CD4-positive, alpha-beta T cell treated with Interleukin-6 at 100 ng/mL for 8 hours (primary cell): ENCODE measurements around the gene CMYA5.
"Not testable (repeated sequence)": the region's sequence is repeated elsewhere in the genome, so short reads cannot be mapped to it uniquely, and the experiment has no call there.

Experiments used
- DNase-seq: peaks from one replicate; pipeline ENCODE4 v3.0.0-alpha.2; 2020; ENCODE audit warnings: mixed read lengths, low spot score

The CMYA5 gene

GRCh38 chr5:79689541-79690466, at the start of gene CMYA5:
Gene CMYA5, plus strand, starts transcription at chr5:79689836. Its CDS starts 72 bp downstream, at chr5:79689908.
- DNase-seq, result no peak

GRCh38 chr5:79640571-79641055, 49.0 kb upstream of the CMYA5 start:
- no peak for DNase-seq

GRCh38 chr5:79641414-79641813, 48.2 kb upstream of the CMYA5 start:
- DNase-seq, result no peak

GRCh38 chr5:79642210-79642609, 47.4 kb upstream of the CMYA5 start:
- DNase-seq, result no peak

DNA sequence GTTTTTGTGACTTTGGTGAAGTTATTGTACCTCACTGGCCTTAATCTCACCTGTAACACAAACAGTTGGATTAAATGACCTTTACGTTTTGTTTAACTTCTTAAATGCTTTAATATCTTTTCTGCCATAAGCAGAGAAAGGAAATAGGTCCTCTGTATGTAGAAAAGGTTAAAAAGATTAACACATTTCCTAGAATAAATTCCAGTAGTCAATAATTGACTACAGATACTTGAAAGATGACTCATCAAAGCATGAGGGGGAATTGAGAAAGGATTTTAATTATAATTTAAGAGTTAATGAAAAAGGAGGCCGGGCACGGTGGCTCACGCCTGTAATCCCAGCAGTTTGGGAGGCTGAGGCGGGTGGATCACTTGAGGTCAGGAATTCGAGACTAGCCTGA, 35.8 kb upstream of the CMYA5 start:
- no peak for DNase-seq

DNA sequence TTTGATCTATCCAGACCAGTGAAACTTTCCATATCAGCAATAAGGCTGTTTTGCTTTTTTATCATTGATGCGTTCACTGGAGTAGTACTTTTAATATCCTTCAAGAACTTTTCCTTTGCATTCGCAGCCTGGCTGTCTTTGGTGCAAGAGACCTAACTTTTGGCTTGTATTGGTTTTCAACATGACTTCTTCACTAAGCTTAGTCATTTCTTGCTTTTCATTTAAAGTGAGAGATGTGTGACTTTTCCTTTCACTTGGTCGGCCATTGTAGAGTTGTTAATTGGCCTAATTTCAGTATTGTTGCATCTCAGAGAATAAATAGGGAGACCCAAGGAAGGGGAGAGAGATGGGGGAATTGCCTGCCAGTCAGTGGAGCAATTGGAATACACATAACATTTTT, 26.4 kb upstream of the CMYA5 start:
- DNase-seq, result no peak

GRCh38 chr5:79666758-79667157, 22.9 kb upstream of the CMYA5 start:
- DNase-seq, result no peak

GRCh38 chr5:79672392-79672791, 17.2 kb upstream of the CMYA5 start:
- no peak for DNase-seq

GRCh38 chr5:79676354-79676753, 13.3 kb upstream of the CMYA5 start:
- not testable (repeated sequence) for DNase-seq

DNA sequence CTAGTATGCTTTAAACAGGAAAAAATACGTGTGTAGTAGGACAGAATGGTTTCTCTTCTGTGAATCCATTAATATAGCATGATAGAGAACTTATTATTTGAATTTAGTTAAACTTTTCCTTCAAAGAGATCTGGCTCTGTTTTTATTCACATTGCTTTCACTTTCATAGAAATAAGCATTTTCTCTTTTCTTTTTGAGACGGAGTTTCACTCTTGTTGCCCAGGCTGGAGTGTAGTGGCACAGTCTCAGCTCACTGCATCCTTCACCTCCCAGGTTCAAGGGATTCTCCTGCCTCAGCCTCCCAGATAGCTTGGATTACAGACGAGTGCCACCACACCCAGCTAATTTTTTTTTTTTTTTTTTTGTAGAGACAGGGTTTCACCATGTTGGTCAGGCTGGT, 7.5 kb upstream of the CMYA5 start:
- DNase-seq, result not testable (repeated sequence)

- DNase-seq, result no peak
Observed at GRCh38 chr5:79684782-79685181, 4.9 kb upstream of the CMYA5 start.

GRCh38 chr5:79685627-79686026, 4.0 kb upstream of the CMYA5 start:
- no peak for DNase-seq

DNA sequence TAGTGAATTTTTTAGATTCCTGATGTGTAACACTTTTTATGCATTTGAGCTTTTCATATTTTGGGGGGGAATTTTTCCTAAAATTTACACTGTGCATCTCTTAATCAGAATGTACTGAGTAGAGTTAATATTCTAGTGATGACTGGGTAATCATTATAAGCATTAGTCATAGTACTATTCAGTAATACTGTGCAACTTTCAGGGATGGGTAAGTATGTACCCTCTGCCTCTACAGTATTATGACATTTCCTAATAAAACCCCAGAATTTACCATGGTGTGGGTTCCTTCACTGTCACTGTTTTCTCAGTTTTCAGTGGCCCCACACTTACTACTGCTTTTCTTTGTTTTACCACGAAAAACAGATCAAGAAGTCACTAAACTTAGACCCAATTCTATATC, 2.8 kb upstream of the CMYA5 start:
- no peak for DNase-seq

DNA sequence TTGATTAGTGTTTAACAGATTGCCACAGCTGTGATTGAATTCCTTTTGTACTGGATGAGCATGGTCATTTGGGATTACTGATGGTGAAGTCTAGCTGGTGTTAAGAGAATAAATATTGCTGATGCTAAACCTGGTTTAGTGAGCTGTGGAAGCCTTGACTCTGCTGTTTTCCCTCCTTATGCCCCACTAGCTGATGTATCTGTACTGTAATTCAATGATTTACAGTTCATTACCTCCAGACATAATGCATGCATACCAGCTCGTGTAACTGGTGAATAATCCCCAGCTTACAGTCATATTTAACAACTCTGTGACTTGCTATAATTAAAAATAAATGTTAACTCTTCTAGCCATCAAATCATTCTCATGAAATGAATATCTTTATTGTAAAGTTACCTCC, 1.7 kb upstream of the CMYA5 start:
- DNase-seq, result no peak

GRCh38 chr5:79691007-79691406, 1.4 kb downstream of the CMYA5 start:
- DNase-seq, result no peak

DNA sequence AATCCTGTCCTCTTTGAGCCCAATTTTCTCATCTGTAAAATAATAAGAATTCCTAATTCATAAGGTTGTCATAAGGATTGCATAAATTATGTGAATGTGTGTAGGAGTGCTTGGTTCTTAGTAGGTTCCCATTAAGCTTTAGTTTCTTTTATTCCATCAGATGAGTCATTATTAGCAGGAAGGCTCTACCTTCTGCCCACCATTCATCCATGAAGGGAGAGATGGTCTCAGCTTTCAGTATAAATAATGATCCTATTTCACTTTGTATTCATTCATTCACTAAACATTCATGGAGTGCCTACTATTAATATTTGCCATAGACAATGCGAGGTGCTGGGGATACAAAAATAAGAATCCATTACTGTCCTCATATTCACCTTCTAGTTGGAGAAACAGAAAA, 3.0 kb downstream of the CMYA5 start:
- no peak for DNase-seq

GRCh38 chr5:79694183-79694582, 4.5 kb downstream of the CMYA5 start:
- DNase-seq, result no peak

DNA sequence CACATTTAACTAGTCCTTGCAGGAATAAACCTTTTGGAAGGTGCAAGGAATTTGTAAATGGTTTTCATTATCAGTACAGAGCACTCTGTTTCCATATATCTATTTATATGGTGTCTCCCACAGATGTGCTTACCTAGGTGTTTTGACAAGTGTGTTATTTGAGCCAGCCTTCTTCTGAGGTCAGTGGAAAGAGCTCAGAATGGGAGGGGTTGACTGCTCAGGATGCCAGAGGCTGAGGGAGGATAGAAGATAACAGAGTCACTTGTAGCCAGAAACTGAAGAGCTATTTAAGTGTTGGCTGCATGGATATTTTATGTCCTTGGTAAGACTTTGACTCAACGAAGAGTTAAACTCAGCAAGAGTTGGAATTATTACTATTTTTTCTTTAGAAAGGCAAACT, 5.0 kb downstream of the CMYA5 start:
- DNase-seq, result no peak

DNA sequence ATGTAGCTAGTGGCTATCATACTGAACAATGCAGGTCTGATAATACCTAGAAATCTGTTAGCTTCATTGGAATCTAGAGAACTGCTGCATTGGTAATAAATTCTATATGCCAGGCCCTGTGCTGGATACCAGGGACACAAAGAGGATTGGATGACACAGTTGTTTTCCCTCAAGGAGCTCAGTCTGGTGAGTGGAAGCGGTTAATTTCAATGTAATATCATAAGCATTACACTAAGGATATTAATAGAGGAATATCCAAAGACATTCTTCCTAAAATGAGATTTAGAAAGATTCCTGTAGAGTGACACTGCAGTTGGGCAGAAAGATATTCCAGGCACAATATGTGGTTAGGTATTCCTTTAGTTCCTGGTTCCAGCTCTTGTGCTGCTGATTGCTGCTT, 5.9 kb downstream of the CMYA5 start:
- no peak for DNase-seq

GRCh38 chr5:79697222-79698170, 7.9 kb downstream of the CMYA5 start:
- DNase-seq, result no peak

GRCh38 chr5:79699763-79700400, 10.2 kb downstream of the CMYA5 start:
- no peak for DNase-seq
